IMR-90 (cell line): ENCODE results near the gene PTPRS. TPM values are rescaled to one million over a fixed set of nuclear protein-coding genes. Genes with fewer than 3 reads are reported as not detected.

ENCODE experiments used
- ATAC-seq: fragments of 200-7000 bp; cut with Tn5 transposase; 2 replicates; pipeline ENCODE4 v1.9.1; 2020; ENCODE audit warnings: low read depth, mild to moderate bottlenecking, moderate library complexity
- Bru-seq: library from RNA; stranded (reverse); fragments of 400-500 nt; gene quantifications from one replicate; lab custom pipeline; 2021; lab: Mats Ljungman, UMichigan
- BruChase-seq, 2 experiments: library from RNA; stranded (reverse); fragments of 400-500 nt; gene quantifications; one replicate each; lab custom pipeline; 2021; lab: Mats Ljungman, UMichigan
- BruUV-seq: library from RNA; stranded (reverse); fragments of 400-500 nt; replicated peaks from 2 replicates; lab custom pipeline; 2021; lab: Mats Ljungman, UMichigan
- CTCF ChIA-PET: fragments of 300-600 bp; formaldehyde crosslinking; extraction: SDS; loops from one replicate; lab custom pipeline; 2021; ENCODE audit warnings: antibody characterized with exemption; lab: Yijun Ruan, JAX
- POLR2A ChIA-PET: fragments of 300-600 bp; sonication (Branson Sonifier 250); formaldehyde crosslinking; loops from one replicate; lab custom pipeline; 2022; ENCODE audit warnings: antibody characterized with exemption; ENCODE audit not compliant: unreplicated experiment; lab: Charles Lee
- DNase-seq: peaks from one replicate; pipeline ENCODE4 v3.0.0; 2013
- H2AFZ ChIP-seq: replicated peaks from 2 replicates; pipeline ENCODE3; 2013; ENCODE audit warnings: low read length, mild to moderate bottlenecking; ENCODE audit not compliant: poor library complexity
- H2AK5ac ChIP-seq: 2 replicates; pipeline ENCODE4 v1.6.1; 2013; ENCODE audit warnings: low read depth, low read length, inconsistent platforms
- H2AK9ac ChIP-seq: replicated peaks from 2 replicates; pipeline ENCODE3; 2013; ENCODE audit warnings: mild to moderate bottlenecking, low read depth, low read length, moderate library complexity; ENCODE audit not compliant: poor library complexity
- H2BK120ac ChIP-seq: 2 replicates; pipeline ENCODE4 v1.6.1; 2013; ENCODE audit warnings: low read depth, low read length, inconsistent platforms
- H2BK15ac ChIP-seq: 3 replicates; pipeline ENCODE4 v1.6.1; 2013; ENCODE audit warnings: low read depth, low read length, inconsistent platforms
- H2BK20ac ChIP-seq: 2 replicates; pipeline ENCODE4 v1.6.1; 2013; ENCODE audit warnings: low read depth, mild to moderate bottlenecking, inconsistent platforms, low read length, moderate library complexity
- H2BK5ac ChIP-seq: 2 replicates; pipeline ENCODE4 v1.6.1; 2013; ENCODE audit warnings: mild to moderate bottlenecking, low read depth, low read length, inconsistent platforms; ENCODE audit not compliant: poor library complexity, severe bottlenecking
- H3K14ac ChIP-seq: replicated peaks from 2 replicates; pipeline ENCODE4 v1.6.1; 2013; ENCODE audit warnings: low read depth, low read length, inconsistent platforms
- H3K18ac ChIP-seq: 2 replicates; pipeline ENCODE4 v1.6.1; 2013; ENCODE audit warnings: low read depth, low read length, control low read depth
- H3K23ac ChIP-seq: 2 replicates; pipeline ENCODE4 v1.6.1; 2013; ENCODE audit warnings: low read depth, low read length, inconsistent platforms
- H3K27ac ChIP-seq: 2 replicates; pipeline ENCODE4 v1.5.1; 2013; ENCODE audit warnings: mild to moderate bottlenecking, control low read depth, low read length; ENCODE audit not compliant: insufficient read depth
- H3K27me3 ChIP-seq: 2 replicates; pipeline ENCODE4 v1.6.1; 2013; ENCODE audit warnings: low read length; ENCODE audit not compliant: control insufficient read depth, insufficient read depth
- H3K36me3 ChIP-seq: 2 replicates; pipeline ENCODE4 v1.6.1; 2013; ENCODE audit warnings: low read length, mixed read lengths; ENCODE audit not compliant: control insufficient read depth, insufficient read depth
- H3K4ac ChIP-seq: 2 replicates; pipeline ENCODE4 v1.6.1; 2013; ENCODE audit warnings: low read depth, low read length, inconsistent platforms
- H3K4me1 ChIP-seq: 2 replicates; pipeline ENCODE4 v1.6.1; 2013; ENCODE audit warnings: low read length, mixed read lengths; ENCODE audit not compliant: control insufficient read depth, insufficient read depth
- H3K4me2 ChIP-seq: 2 replicates; pipeline ENCODE4 v1.6.1; 2013; ENCODE audit warnings: low read depth, mild to moderate bottlenecking, control low read depth, low read length, moderate library complexity
- H3K4me3 ChIP-seq: 2 replicates; pipeline ENCODE4 v1.5.1; 2013; ENCODE audit warnings: low read depth, mild to moderate bottlenecking, control low read depth, low read length, moderate library complexity; ENCODE audit not compliant: insufficient read depth
- H3K56ac ChIP-seq: 2 replicates; pipeline ENCODE4 v1.6.1; 2013; ENCODE audit warnings: low read length, inconsistent platforms; ENCODE audit not compliant: insufficient read depth; ENCODE audit errors: extremely low read depth
- H3K79me1 ChIP-seq, 2 experiments: 2 replicates each; pipeline ENCODE4 v1.6.1; 2013; ENCODE audit warnings: low read length in 2 of 2, inconsistent platforms in 1 of 2, low read depth in 1 of 2
- H3K9ac ChIP-seq: 2 replicates; pipeline ENCODE4 v1.6.1; 2013; ENCODE audit warnings: low read depth, low read length, control low read depth
- H3K9me1 ChIP-seq: 2 replicates; pipeline ENCODE4 v1.6.1; 2013; ENCODE audit warnings: low read length, inconsistent platforms; ENCODE audit not compliant: insufficient read depth
- H3K9me3 ChIP-seq: 2 replicates; pipeline ENCODE4 v1.6.1; 2013; ENCODE audit warnings: low read length; ENCODE audit not compliant: control insufficient read depth, insufficient read depth
- H4K20me1 ChIP-seq: 2 replicates; pipeline ENCODE4 v1.6.1; 2013; ENCODE audit warnings: low read length, inconsistent platforms; ENCODE audit not compliant: insufficient read depth
- H4K5ac ChIP-seq: 2 replicates; pipeline ENCODE4 v1.6.1; 2013; ENCODE audit warnings: mild to moderate bottlenecking, low read depth, low read length, control low read depth
- H4K8ac ChIP-seq, 2 experiments: 2 replicates each; pipeline ENCODE4 v1.6.1; 2013; ENCODE audit warnings: low read depth in 2 of 2, low read length in 2 of 2, control low read depth in 1 of 2, inconsistent platforms in 1 of 2
- H4K91ac ChIP-seq: 2 replicates; pipeline ENCODE4 v1.6.1; 2013; ENCODE audit warnings: low read depth, low read length, inconsistent platforms; ENCODE audit not compliant: insufficient read depth
- BHLHE40 ChIP-seq: fragments of 150-350 bp; IDR thresholded peaks from 2 replicates; pipeline ENCODE4 v1.6.1; 2016; ENCODE audit warnings: mild to moderate bottlenecking, low read depth, low read length
- CEBPB ChIP-seq: IDR thresholded peaks from 2 replicates; pipeline ENCODE4 v1.6.1; 2012; ENCODE audit warnings: low read depth, low read length, improper control_type of control experiment
- CHD1 ChIP-seq: IDR thresholded peaks from 2 replicates; pipeline ENCODE4 v1.6.1; 2012; ENCODE audit warnings: low read depth, low read length, improper control_type of control experiment
- CTCF ChIP-seq: conservative IDR thresholded peaks from 2 replicates; pipeline ENCODE4 v1.5.1; 2012; ENCODE audit warnings: mild to moderate bottlenecking, low read depth, low read length, improper control_type of control experiment
- ELK1 ChIP-seq: fragments of 150-350 bp; IDR thresholded peaks from 2 replicates; pipeline ENCODE4 v1.6.1; 2016; ENCODE audit warnings: low read depth, mild to moderate bottlenecking, low read length, moderate library complexity, borderline replicate concordance
- FOS ChIP-seq: fragments of 150-350 bp; IDR thresholded peaks from 2 replicates; pipeline ENCODE4 v1.6.1; 2016; ENCODE audit warnings: low read depth, low read length
- MAFK ChIP-seq: IDR thresholded peaks from 2 replicates; pipeline ENCODE4 v1.6.1; 2012; ENCODE audit warnings: low read depth, low read length, improper control_type of control experiment
- NFE2L2 ChIP-seq: fragments of 150-350 bp; IDR thresholded peaks from 2 replicates; pipeline ENCODE4 v1.6.1; 2016; ENCODE audit warnings: low read depth, mild to moderate bottlenecking, low read length
- RCOR1 ChIP-seq: IDR thresholded peaks from 2 replicates; pipeline ENCODE4 v1.6.1; 2012; ENCODE audit warnings: mild to moderate bottlenecking, low read length, improper control_type of control experiment; ENCODE audit not compliant: insufficient replicate concordance
- WGBS, 2 experiments: methylation state at CpG; one replicate each; pipeline versions ENCODE4 v1.1.5 to v1.1.7; 2013; ENCODE audit warnings: missing lambda C conversion rate in 2 of 2; ENCODE audit not compliant: insufficient read length in 1 of 2; ENCODE audit errors: extremely low coverage in 2 of 2; 5-methylcytosine and 5-hydroxymethylcytosine counted together
- dilution Hi-C: fragments of 300-500 bp; cut with HindIII; formaldehyde crosslinking; loops from one replicate; pipeline ENCODE4 v1.14.3; 2018; ENCODE audit warnings: low sequenced_read_pairs; ENCODE audit not compliant: unreplicated experiment
- in situ Hi-C: fragments of 300-500 bp; cut with MboI; formaldehyde crosslinking; loops from 3 replicates; pipeline ENCODE4 v1.14.3; 2019; ENCODE audit warnings: low sequenced_read_pairs, inconsistent platforms, mixed read lengths
- intact Hi-C: fragments of 100-400 bp; cut with micrococcal nuclease; formaldehyde crosslinking; loops from 2 replicates; pipeline ENCODE4 v1.10.0; 2022
- long read RNA-seq: library from polyadenylated mRNA; unstranded; transcript quantifications from one replicate; pipeline ENCODE4 v2.0.0, GENCODE V29; 2021; ENCODE audit not compliant: unreplicated experiment
- polyA plus RNA-seq, 3 experiments: library from polyadenylated mRNA; depleted of rRNA; stranded (reverse); fragments of >200 nt; gene quantifications; 2 replicates each; pipeline ENCODE4 v1.2.3, GENCODE V29; 2012; ENCODE audit warnings: low replicate concordance in 1 of 3
- total RNA-seq: library from RNA; depleted of rRNA; stranded (reverse); fragments of >200 nt; gene quantifications from 2 replicates; pipeline ENCODE4 v1.2.3, GENCODE V29; 2012; rRNA removed
- TF ChIP-seq, protein P1 (sequence below): fragments of 150-350 bp; IDR thresholded peaks from 2 replicates; pipeline ENCODE4 v1.6.1; 2017; ENCODE audit warnings: mild to moderate bottlenecking, antibody characterized with exemption, low read length, low read depth

PTPRS gene
- total RNA-seq (40.1 and 43.3 TPM in 2 replicates), polyA plus RNA-seq (2012; rRNA removed) (51.9 and 56.5 TPM in 2 replicates), Bru-seq, nascent RNA (percentile 79 among the genes with signal in this experiment), BruChase-seq, experiment 1, labeled RNA remaining after a 6-hour chase (percentile 90 among the genes with signal in this experiment), BruChase-seq, experiment 2, labeled RNA remaining after a 2-hour chase (percentile 89 among the genes with signal in this experiment)
- 38.6 and 74.6 TPM in 2 replicates for polyA plus RNA-seq (2012; cell fraction: cytosol; rRNA removed)
- 97.2 and 218 TPM in 2 replicates for polyA plus RNA-seq (2012; cell fraction: nucleus; rRNA removed; ENCODE audit: low replicate concordance)
- long read RNA-seq, partial matches to known transcripts, result 37 of 56 reads
- long read RNA-seq, other reads (novel, unspliced or antisense), result 19 of 56 reads

GRCh38 chr19:5340637-5341447 lies at the start of gene PTPRS:
TSS of gene PTPRS (minus strand) at chr19:5340812. CDS start at chr19:5286140, 54,672 bp downstream.
- Histone ChIP-seq H3K36me3 (no peaks in the 10 kb centered on the region), H2BK120ac (no peak within 1 kb of the TSS), H2BK15ac (no peak within 1 kb of the TSS), H3K27ac (peak within 1 kb of the TSS; percentile 32; the same call in 1 of the 2 replicates), H3K9me3 (no peaks in the 10 kb centered on the region), H4K20me1 (peaks cover 15% of the 10 kb centered on the region), H2BK5ac (no peak within 1 kb of the TSS), H3K79me1 (peaks cover 3 to 5% of the 10 kb centered on the region in 2 experiments; a peak in 1 of 4 replicates), H4K91ac (no peak within 1 kb of the TSS; the same call in 1 of the 2 replicates), H3K9ac (peak within 1 kb of the TSS; percentile 62), H3K14ac (0 out of 2 replicates have a peak within 1 kb of the TSS, but pooled peaks have one; percentile 4), H2AK5ac (no peak within 1 kb of the TSS), H3K4me2 (peak within 1 kb of the TSS; percentile 80), H3K18ac (peak within 1 kb of the TSS; percentile 22; the same call in 1 of the 2 replicates), H3K27me3 (peaks cover 5% of the 10 kb centered on the region; the same call in 1 of the 2 replicates), H3K23ac (no peak within 1 kb of the TSS), H4K8ac (peak within 1 kb of the TSS in 1 of 2 experiments; percentile 74; a peak in 1 of 4 replicates), H4K5ac (no peak within 1 kb of the TSS), H3K9me1 (0 out of 2 replicates have a peak, but pooled peaks cover under 1% of the 10 kb centered on the region), H3K4me3 (peak within 1 kb of the TSS; percentile 78), H2BK20ac (no peak within 1 kb of the TSS), H3K56ac (no peak within 1 kb of the TSS), H3K4me1 (peaks cover 6% of the 10 kb centered on the region), H3K4ac (peak within 1 kb of the TSS; percentile 56), H2AFZ (peak within 1 kb of the TSS; percentile 86), H2AK9ac (peak within 1 kb of the TSS; percentile 65)
- in situ Hi-C loops (no loop called here), dilution Hi-C loops (no loop called here), intact Hi-C loops (loop anchor here (10.0 kb wide), 1 partner anchor 166 kb away; no protein-coding TSS in a partner anchor)
- BruUV-seq, result no TSS peak
- 22% methylated on average over 17 of the region's 81 CpGs; no CpG with 5 or more reads in 1 of the 2 experiments for WGBS, 2 experiments
- ATAC-seq (peak; percentile 93), DNase-seq (peak; percentile 74)
- ChIA-PET POLR2A (no interaction called here), CTCF (interaction anchor here (0.6 to 0.9 kb wide), 2 partner anchors 27 to 49 kb away, joined by 3 to 4 read pairs; no protein-coding TSS in a partner anchor)
- TF ChIP-seq NFE2L2, result no peak
- no peak for TF ChIP-seq FOS
- peak; percentile 69; the same call in 1 of the 2 replicates for TF ChIP-seq BHLHE40
- TF ChIP-seq CEBPB, result no peak
- TF ChIP-seq CTCF, result no peak
- no peak for TF ChIP-seq ELK1
- TF ChIP-seq RCOR1, result no peak
- TF ChIP-seq MAFK, result no peak
- TF ChIP-seq, protein P1, sequence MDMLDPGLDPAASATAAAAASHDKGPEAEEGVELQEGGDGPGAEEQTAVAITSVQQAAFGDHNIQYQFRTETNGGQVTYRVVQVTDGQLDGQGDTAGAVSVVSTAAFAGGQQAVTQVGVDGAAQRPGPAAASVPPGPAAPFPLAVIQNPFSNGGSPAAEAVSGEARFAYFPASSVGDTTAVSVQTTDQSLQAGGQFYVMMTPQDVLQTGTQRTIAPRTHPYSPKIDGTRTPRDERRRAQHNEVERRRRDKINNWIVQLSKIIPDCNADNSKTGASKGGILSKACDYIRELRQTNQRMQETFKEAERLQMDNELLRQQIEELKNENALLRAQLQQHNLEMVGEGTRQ, result peak; percentile 98
- no peak for TF ChIP-seq CHD1
